WERI-Rb-1 (cell line): ENCODE measurements around the gene SSTR3.

Source experiments
- DNase-seq: peaks from one replicate; pipeline ENCODE4 v3.0.0-alpha.2; 2020
- H3K27ac ChIP-seq: fragments of 250-450 bp; sonication (Bioruptor Pico); 2 replicates; pipeline ENCODE4 v1.5.1; 2020; ENCODE audit warnings: mild to moderate bottlenecking, moderate library complexity
- H3K27me3 ChIP-seq: fragments of 250-450 bp; sonication (Bioruptor Pico); 2 replicates; pipeline ENCODE4 v1.5.1; 2021; ENCODE audit warnings: mild to moderate bottlenecking, low read depth, moderate library complexity; ENCODE audit not compliant: insufficient read depth, severe bottlenecking
- H3K36me3 ChIP-seq: fragments of 250-450 bp; sonication (Bioruptor Pico); 2 replicates; pipeline ENCODE4 v1.5.1; 2020; ENCODE audit warnings: mild to moderate bottlenecking, moderate library complexity
- H3K4me3 ChIP-seq: 2 replicates; pipeline ENCODE4 v1.5.1; 2011; ENCODE audit warnings: low read depth, mild to moderate bottlenecking, control low read depth, low read length
- H3K9me3 ChIP-seq: fragments of 250-450 bp; sonication (Bioruptor Pico); 2 replicates; pipeline ENCODE4 v1.5.1; 2021; ENCODE audit warnings: mild to moderate bottlenecking, moderate library complexity; ENCODE audit not compliant: severe bottlenecking
- CTCF ChIP-seq: IDR thresholded peaks from 2 replicates; pipeline ENCODE4 v1.5.1; 2011; ENCODE audit warnings: low read depth, mild to moderate bottlenecking, control low read depth, inconsistent platforms, low read length

SSTR3 gene

GRCh38 chr22:37154925-37155712, 57.2 kb downstream of the SSTR3 start:
- H3K4me3 ChIP-seq: no peak overlapping the region

More at GRCh38 chr22:37154925-37155712, 57.2 kb downstream of the SSTR3 start:
- H3K36me3 ChIP-seq: no peaks in the 10 kb centered on the region
- no peak for TF ChIP-seq CTCF
- no peak overlapping the region for H3K27ac ChIP-seq
- no peak for DNase-seq
- no peaks in the 10 kb centered on the region for H3K27me3 ChIP-seq
- no peaks in the 10 kb centered on the region for H3K9me3 ChIP-seq
